ENCODE results near the gene UFSP2.

Gene UFSP2

GRCh38 chr4:185464183-185464582, 38.4 kb upstream of the UFSP2 start:
- no peak for TF ChIP-seq SNAI2 (CRISPR knock-in tag; IDR thresholded peaks at IDR 0.05)
- no peak for TF ChIP-seq BACH2 (CRISPR knock-in tag; IDR thresholded peaks at IDR 0.05; ENCODE audit: borderline replicate concordance)
- no peak for TF ChIP-seq CSDC2 (CRISPR knock-in tag; IDR thresholded peaks at IDR 0.05)
- no peak for TF ChIP-seq ZNF70 (CRISPR knock-in tag; IDR thresholded peaks at IDR 0.05)
- TF ChIP-seq ZC3H10 (CRISPR knock-in tag; IDR thresholded peaks at IDR 0.05) = no peak
- TF ChIP-seq POU6F1 (CRISPR knock-in tag; IDR thresholded peaks at IDR 0.05; ENCODE audit: borderline replicate concordance, low read depth) = no peak
- no peak for TF ChIP-seq ZFP30 (CRISPR knock-in tag; IDR thresholded peaks at IDR 0.05)
- TF ChIP-seq RARB (CRISPR knock-in tag; IDR thresholded peaks at IDR 0.05) = no peak
- no peak for ATAC-seq

GRCh38 chr4:185463541-185463940, 37.8 kb upstream of the UFSP2 start:
- no peak for ATAC-seq
- no peak for TF ChIP-seq PATZ1 (CRISPR knock-in tag; IDR thresholded peaks at IDR 0.05; ENCODE audit: borderline replicate concordance)
- TF ChIP-seq CREB5 (CRISPR knock-in tag; IDR thresholded peaks at IDR 0.05; ENCODE audit: low read depth) = no peak
- no peak for TF ChIP-seq ISL1 (CRISPR knock-in tag; IDR thresholded peaks at IDR 0.05)
- no peak for TF ChIP-seq ZFP30 (CRISPR knock-in tag; IDR thresholded peaks at IDR 0.05)
- no peak for TF ChIP-seq ZFP3 (CRISPR knock-in tag; IDR thresholded peaks at IDR 0.05)
- TF ChIP-seq ZNF565 (CRISPR knock-in tag; conservative IDR thresholded peaks at IDR 0.05; ENCODE audit: low read depth) = no peak
- no peak for TF ChIP-seq SNAI2 (CRISPR knock-in tag; IDR thresholded peaks at IDR 0.05)
- no peak for TF ChIP-seq BACH2 (CRISPR knock-in tag; IDR thresholded peaks at IDR 0.05; ENCODE audit: borderline replicate concordance)
- no peak for TF ChIP-seq TCF4 (CRISPR knock-in tag; IDR thresholded peaks at IDR 0.05; ENCODE audit: borderline replicate concordance)
- no peak for TF ChIP-seq CSRNP3 (CRISPR knock-in tag; IDR thresholded peaks at IDR 0.05)
- TF ChIP-seq GLIS3 (CRISPR knock-in tag; IDR thresholded peaks at IDR 0.05) = no peak
- no peak for TF ChIP-seq ESRRG (CRISPR knock-in tag; IDR thresholded peaks at IDR 0.05)
- TF ChIP-seq TOX (CRISPR knock-in tag; IDR thresholded peaks at IDR 0.05; ENCODE audit: borderline replicate concordance) = no peak
- TF ChIP-seq ZNF70 (CRISPR knock-in tag; IDR thresholded peaks at IDR 0.05) = no peak
- no peak for TF ChIP-seq ARNTL (CRISPR knock-in tag; IDR thresholded peaks at IDR 0.05; ENCODE audit: borderline replicate concordance, low read depth)

GRCh38 chr4:185461565-185461964, 35.8 kb upstream of the UFSP2 start:
- no peak for ATAC-seq
- TF ChIP-seq ZNF8 (CRISPR knock-in tag; IDR thresholded peaks at IDR 0.05) = no peak
- TF ChIP-seq GLIS3 (CRISPR knock-in tag; IDR thresholded peaks at IDR 0.05) = no peak
- no peak for TF ChIP-seq ZFP3 (CRISPR knock-in tag; IDR thresholded peaks at IDR 0.05)
- TF ChIP-seq BACH2 (CRISPR knock-in tag; IDR thresholded peaks at IDR 0.05; ENCODE audit: borderline replicate concordance) = no peak
- no peak for TF ChIP-seq CSDC2 (CRISPR knock-in tag; IDR thresholded peaks at IDR 0.05)
- no peak for TF ChIP-seq ZFP30 (CRISPR knock-in tag; IDR thresholded peaks at IDR 0.05)
- no peak for TF ChIP-seq TSHZ2 (CRISPR knock-in tag; IDR thresholded peaks at IDR 0.05)
- TF ChIP-seq CSRNP3 (CRISPR knock-in tag; IDR thresholded peaks at IDR 0.05) = no peak
- no peak for TF ChIP-seq ZNF70 (CRISPR knock-in tag; IDR thresholded peaks at IDR 0.05)
- no peak for TF ChIP-seq ARNTL (CRISPR knock-in tag; IDR thresholded peaks at IDR 0.05; ENCODE audit: borderline replicate concordance, low read depth)
- TF ChIP-seq RARB (CRISPR knock-in tag; IDR thresholded peaks at IDR 0.05) = no peak
- TF ChIP-seq ZNF565 (CRISPR knock-in tag; conservative IDR thresholded peaks at IDR 0.05; ENCODE audit: low read depth) = no peak
- no peak for TF ChIP-seq ESRRG (CRISPR knock-in tag; IDR thresholded peaks at IDR 0.05)
- TF ChIP-seq CREB5 (CRISPR knock-in tag; IDR thresholded peaks at IDR 0.05; ENCODE audit: low read depth) = no peak
- no peak for TF ChIP-seq ZC3H10 (CRISPR knock-in tag; IDR thresholded peaks at IDR 0.05)
- no peak for TF ChIP-seq TCF4 (CRISPR knock-in tag; IDR thresholded peaks at IDR 0.05; ENCODE audit: borderline replicate concordance)
- TF ChIP-seq PPARA (CRISPR knock-in tag; IDR thresholded peaks at IDR 0.05; ENCODE audit: borderline replicate concordance) = no peak
- no peak for TF ChIP-seq TOX (CRISPR knock-in tag; IDR thresholded peaks at IDR 0.05; ENCODE audit: borderline replicate concordance)
- no peak for TF ChIP-seq PATZ1 (CRISPR knock-in tag; IDR thresholded peaks at IDR 0.05; ENCODE audit: borderline replicate concordance)

Measured in SK-N-SH treated with all-trans-retinoic acid at 6 μM for 48 hours (cell line).